GM23338 (cell line): Measurements from ENCODE around the gene LRRIQ4.

ENCODE experiments used
- CREB1 ChIP-seq: fragments of 250-450 bp; sonication (Bioruptor Pico); IDR thresholded peaks from 2 replicates; pipeline ENCODE4 v1.5.0; 2020; ENCODE audit warnings: low read depth, mild to moderate bottlenecking, moderate library complexity
- EZH2 ChIP-seq: fragments of 200-600 bp; sonication (generic); IDR thresholded peaks from one replicate; pipeline ENCODE4 v1.8.0; 2017; ENCODE audit warnings: antibody characterized with exemption, mild to moderate bottlenecking, low read depth; ENCODE audit not compliant: unreplicated experiment
- EZH2phosphoT487 ChIP-seq: fragments of 200-600 bp; sonication (generic); IDR thresholded peaks from one replicate; pipeline ENCODE4 v1.8.1; 2018; ENCODE audit warnings: antibody characterized with exemption; ENCODE audit not compliant: unreplicated experiment
- JUNB ChIP-seq: IDR thresholded peaks from one replicate; pipeline ENCODE4 v1.6.1; 2016; ENCODE audit warnings: antibody characterized with exemption; ENCODE audit not compliant: unreplicated experiment
- NANOG ChIP-seq: IDR thresholded peaks from 2 replicates; pipeline ENCODE4 v1.6.1; 2016; ENCODE audit warnings: antibody characterized with exemption, borderline replicate concordance
- POLR2AphosphoS5 ChIP-seq: IDR thresholded peaks from 2 replicates; pipeline ENCODE4 v1.6.1; 2016; ENCODE audit warnings: antibody characterized with exemption, low read depth
- STAT1 ChIP-seq: IDR thresholded peaks from one replicate; pipeline ENCODE4 v1.6.1; 2016; ENCODE audit warnings: antibody characterized with exemption; ENCODE audit not compliant: unreplicated experiment
- ZNF114 ChIP-seq: fragments of 250-450 bp; sonication (Bioruptor Pico); IDR thresholded peaks from 2 replicates; pipeline ENCODE4 v1.5.0; 2020; ENCODE audit warnings: mild to moderate bottlenecking, moderate library complexity
- ZNF331 ChIP-seq: fragments of 250-450 bp; sonication (Bioruptor Pico); IDR thresholded peaks from 2 replicates; pipeline ENCODE4 v1.5.0; 2020; ENCODE audit warnings: low read depth, mild to moderate bottlenecking, moderate library complexity
- TF ChIP-seq, protein P1 (sequence below), 2 experiments: fragments of 200-600 bp in 1 of 2; sonication (generic) in 1 of 2; conservative IDR thresholded peaks; 2 replicates each; pipeline versions ENCODE4 v1.5.1 to v1.6.1; 2016 to 2017; ENCODE audit warnings: antibody characterized with exemption in 2 of 2, low read depth in 2 of 2, mild to moderate bottlenecking in 2 of 2, moderate library complexity in 1 of 2
- TF ChIP-seq, protein P2 (sequence below): IDR thresholded peaks from one replicate; pipeline ENCODE4 v1.6.1; 2018; ENCODE audit warnings: antibody characterized with exemption; ENCODE audit not compliant: unreplicated experiment
- TF ChIP-seq, protein P3 (sequence below): IDR thresholded peaks from 2 replicates; pipeline ENCODE4 v1.6.1; 2016; ENCODE audit warnings: antibody characterized with exemption
- TF ChIP-seq, protein P4 (sequence below): fragments of 250-450 bp; sonication (Bioruptor Pico); IDR thresholded peaks from 2 replicates; pipeline ENCODE4 v1.5.0; 2020; ENCODE audit warnings: mild to moderate bottlenecking, moderate library complexity

DNA sequence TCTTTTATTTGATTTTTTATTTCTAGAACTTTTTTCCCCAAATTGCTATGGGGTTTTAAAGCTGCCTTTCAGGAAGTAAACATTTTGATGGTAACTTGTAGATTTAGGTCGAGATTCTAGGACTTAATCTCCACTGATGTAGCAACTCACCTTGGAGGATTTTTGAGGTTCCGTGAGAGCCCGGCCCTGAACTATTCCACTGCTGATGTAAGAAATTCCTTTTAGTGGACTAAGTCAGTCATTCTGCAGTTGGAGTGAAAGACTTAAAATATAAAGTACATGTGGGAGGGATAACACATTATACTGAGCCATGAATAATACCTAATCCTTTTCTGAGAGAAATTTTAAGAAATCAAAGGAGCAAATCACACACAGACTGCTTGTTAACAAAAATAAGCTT lies 12.6 kb downstream of the LRRIQ4 start:
- TF ChIP-seq EZH2 = no peak
- TF ChIP-seq, protein P1, sequence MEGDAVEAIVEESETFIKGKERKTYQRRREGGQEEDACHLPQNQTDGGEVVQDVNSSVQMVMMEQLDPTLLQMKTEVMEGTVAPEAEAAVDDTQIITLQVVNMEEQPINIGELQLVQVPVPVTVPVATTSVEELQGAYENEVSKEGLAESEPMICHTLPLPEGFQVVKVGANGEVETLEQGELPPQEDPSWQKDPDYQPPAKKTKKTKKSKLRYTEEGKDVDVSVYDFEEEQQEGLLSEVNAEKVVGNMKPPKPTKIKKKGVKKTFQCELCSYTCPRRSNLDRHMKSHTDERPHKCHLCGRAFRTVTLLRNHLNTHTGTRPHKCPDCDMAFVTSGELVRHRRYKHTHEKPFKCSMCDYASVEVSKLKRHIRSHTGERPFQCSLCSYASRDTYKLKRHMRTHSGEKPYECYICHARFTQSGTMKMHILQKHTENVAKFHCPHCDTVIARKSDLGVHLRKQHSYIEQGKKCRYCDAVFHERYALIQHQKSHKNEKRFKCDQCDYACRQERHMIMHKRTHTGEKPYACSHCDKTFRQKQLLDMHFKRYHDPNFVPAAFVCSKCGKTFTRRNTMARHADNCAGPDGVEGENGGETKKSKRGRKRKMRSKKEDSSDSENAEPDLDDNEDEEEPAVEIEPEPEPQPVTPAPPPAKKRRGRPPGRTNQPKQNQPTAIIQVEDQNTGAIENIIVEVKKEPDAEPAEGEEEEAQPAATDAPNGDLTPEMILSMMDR (conservative IDR thresholded peaks at IDR 0.05; ENCODE audit: low read depth in 2 of 2) = no peak
- TF ChIP-seq, protein P2, sequence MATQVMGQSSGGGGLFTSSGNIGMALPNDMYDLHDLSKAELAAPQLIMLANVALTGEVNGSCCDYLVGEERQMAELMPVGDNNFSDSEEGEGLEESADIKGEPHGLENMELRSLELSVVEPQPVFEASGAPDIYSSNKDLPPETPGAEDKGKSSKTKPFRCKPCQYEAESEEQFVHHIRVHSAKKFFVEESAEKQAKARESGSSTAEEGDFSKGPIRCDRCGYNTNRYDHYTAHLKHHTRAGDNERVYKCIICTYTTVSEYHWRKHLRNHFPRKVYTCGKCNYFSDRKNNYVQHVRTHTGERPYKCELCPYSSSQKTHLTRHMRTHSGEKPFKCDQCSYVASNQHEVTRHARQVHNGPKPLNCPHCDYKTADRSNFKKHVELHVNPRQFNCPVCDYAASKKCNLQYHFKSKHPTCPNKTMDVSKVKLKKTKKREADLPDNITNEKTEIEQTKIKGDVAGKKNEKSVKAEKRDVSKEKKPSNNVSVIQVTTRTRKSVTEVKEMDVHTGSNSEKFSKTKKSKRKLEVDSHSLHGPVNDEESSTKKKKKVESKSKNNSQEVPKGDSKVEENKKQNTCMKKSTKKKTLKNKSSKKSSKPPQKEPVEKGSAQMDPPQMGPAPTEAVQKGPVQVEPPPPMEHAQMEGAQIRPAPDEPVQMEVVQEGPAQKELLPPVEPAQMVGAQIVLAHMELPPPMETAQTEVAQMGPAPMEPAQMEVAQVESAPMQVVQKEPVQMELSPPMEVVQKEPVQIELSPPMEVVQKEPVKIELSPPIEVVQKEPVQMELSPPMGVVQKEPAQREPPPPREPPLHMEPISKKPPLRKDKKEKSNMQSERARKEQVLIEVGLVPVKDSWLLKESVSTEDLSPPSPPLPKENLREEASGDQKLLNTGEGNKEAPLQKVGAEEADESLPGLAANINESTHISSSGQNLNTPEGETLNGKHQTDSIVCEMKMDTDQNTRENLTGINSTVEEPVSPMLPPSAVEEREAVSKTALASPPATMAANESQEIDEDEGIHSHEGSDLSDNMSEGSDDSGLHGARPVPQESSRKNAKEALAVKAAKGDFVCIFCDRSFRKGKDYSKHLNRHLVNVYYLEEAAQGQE = no peak
- TF ChIP-seq POLR2AphosphoS5 = no peak
- no peak for TF ChIP-seq JUNB
- no peak for TF ChIP-seq CREB1 (CRISPR knock-in tag)
- TF ChIP-seq, protein P3, sequence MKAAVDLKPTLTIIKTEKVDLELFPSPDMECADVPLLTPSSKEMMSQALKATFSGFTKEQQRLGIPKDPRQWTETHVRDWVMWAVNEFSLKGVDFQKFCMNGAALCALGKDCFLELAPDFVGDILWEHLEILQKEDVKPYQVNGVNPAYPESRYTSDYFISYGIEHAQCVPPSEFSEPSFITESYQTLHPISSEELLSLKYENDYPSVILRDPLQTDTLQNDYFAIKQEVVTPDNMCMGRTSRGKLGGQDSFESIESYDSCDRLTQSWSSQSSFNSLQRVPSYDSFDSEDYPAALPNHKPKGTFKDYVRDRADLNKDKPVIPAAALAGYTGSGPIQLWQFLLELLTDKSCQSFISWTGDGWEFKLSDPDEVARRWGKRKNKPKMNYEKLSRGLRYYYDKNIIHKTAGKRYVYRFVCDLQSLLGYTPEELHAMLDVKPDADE = no peak
- no peak for TF ChIP-seq EZH2phosphoT487
- no peak for TF ChIP-seq NANOG
- no peak for TF ChIP-seq ZNF114 (CRISPR knock-in tag)
- no peak for TF ChIP-seq STAT1
- TF ChIP-seq, protein P4, sequence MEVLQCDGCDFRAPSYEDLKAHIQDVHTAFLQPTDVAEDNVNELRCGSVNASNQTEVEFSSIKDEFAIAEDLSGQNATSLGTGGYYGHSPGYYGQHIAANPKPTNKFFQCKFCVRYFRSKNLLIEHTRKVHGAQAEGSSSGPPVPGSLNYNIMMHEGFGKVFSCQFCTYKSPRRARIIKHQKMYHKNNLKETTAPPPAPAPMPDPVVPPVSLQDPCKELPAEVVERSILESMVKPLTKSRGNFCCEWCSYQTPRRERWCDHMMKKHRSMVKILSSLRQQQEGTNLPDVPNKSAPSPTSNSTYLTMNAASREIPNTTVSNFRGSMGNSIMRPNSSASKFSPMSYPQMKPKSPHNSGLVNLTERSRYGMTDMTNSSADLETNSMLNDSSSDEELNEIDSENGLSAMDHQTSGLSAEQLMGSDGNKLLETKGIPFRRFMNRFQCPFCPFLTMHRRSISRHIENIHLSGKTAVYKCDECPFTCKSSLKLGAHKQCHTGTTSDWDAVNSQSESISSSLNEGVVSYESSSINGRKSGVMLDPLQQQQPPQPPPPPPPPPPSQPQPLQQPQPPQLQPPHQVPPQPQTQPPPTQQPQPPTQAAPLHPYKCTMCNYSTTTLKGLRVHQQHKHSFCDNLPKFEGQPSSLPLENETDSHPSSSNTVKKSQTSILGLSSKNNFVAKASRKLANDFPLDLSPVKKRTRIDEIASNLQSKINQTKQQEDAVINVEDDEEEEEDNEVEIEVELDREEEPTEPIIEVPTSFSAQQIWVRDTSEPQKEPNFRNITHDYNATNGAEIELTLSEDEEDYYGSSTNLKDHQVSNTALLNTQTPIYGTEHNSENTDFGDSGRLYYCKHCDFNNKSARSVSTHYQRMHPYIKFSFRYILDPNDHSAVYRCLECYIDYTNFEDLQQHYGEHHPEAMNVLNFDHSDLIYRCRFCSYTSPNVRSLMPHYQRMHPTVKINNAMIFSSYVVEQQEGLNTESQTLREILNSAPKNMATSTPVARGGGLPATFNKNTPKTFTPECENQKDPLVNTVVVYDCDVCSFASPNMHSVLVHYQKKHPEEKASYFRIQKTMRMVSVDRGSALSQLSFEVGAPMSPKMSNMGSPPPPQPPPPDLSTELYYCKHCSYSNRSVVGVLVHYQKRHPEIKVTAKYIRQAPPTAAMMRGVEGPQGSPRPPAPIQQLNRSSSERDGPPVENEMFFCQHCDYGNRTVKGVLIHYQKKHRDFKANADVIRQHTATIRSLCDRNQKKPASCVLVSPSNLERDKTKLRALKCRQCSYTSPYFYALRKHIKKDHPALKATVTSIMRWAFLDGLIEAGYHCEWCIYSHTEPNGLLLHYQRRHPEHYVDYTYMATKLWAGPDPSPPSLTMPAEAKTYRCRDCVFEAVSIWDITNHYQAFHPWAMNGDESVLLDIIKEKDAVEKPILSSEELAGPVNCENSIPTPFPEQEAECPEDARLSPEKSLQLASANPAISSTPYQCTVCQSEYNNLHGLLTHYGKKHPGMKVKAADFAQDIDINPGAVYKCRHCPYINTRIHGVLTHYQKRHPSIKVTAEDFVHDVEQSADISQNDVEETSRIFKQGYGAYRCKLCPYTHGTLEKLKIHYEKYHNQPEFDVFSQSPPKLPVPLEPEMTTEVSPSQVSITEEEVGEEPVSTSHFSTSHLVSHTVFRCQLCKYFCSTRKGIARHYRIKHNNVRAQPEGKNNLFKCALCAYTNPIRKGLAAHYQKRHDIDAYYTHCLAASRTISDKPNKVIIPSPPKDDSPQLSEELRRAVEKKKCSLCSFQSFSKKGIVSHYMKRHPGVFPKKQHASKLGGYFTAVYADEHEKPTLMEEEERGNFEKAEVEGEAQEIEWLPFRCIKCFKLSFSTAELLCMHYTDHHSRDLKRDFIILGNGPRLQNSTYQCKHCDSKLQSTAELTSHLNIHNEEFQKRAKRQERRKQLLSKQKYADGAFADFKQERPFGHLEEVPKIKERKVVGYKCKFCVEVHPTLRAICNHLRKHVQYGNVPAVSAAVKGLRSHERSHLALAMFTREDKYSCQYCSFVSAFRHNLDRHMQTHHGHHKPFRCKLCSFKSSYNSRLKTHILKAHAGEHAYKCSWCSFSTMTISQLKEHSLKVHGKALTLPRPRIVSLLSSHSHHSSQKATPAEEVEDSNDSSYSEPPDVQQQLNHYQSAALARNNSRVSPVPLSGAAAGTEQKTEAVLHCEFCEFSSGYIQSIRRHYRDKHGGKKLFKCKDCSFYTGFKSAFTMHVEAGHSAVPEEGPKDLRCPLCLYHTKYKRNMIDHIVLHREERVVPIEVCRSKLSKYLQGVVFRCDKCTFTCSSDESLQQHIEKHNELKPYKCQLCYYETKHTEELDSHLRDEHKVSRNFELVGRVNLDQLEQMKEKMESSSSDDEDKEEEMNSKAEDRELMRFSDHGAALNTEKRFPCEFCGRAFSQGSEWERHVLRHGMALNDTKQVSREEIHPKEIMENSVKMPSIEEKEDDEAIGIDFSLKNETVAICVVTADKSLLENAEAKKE (CRISPR knock-in tag) = no peak
- no peak for TF ChIP-seq ZNF331 (CRISPR knock-in tag)
